ENCODE data around the gene AQP9.
"Not testable (repeated sequence)": the region's sequence is repeated elsewhere in the genome, so short reads cannot be mapped to it uniquely, and the experiment has no call there.

The AQP9 gene

GRCh38 chr15:58138106-58138505 is at the start of gene AQP9:
Gene AQP9, plus strand, starts transcription at chr15:58138381. Its CDS starts 185 bp downstream, at chr15:58138566.
- DNase-seq: no peak

- no peak for DNase-seq
These were observed 42.8 kb upstream of the AQP9 start for GRCh38 chr15:58095415-58095814.

GRCh38 chr15:58096529-58097084 is 41.6 kb upstream of the AQP9 start:
- DNase-seq: no peak

- DNase-seq: no peak
These were observed 34.7 kb upstream of the AQP9 start for GRCh38 chr15:58103482-58103881.

- no peak for DNase-seq
These were observed 30.1 kb upstream of the AQP9 start for GRCh38 chr15:58108117-58108516.

- no peak for DNase-seq
These were observed 28.8 kb upstream of the AQP9 start for GRCh38 chr15:58109419-58109818.

GRCh38 chr15:58110999-58111717 is 27.0 kb upstream of the AQP9 start:
- DNase-seq: no peak

GRCh38 chr15:58111718-58112104 is 26.5 kb upstream of the AQP9 start:
- no peak for DNase-seq

- DNase-seq: not testable (repeated sequence)
These were observed 24.8 kb upstream of the AQP9 start for GRCh38 chr15:58113358-58113757.

- DNase-seq: no peak
These were observed 23.8 kb upstream of the AQP9 start for GRCh38 chr15:58114388-58114787.

GRCh38 chr15:58114812-58115211 is 23.4 kb upstream of the AQP9 start:
- DNase-seq: no peak

GRCh38 chr15:58115692-58116091 is 22.5 kb upstream of the AQP9 start:
- no peak for DNase-seq

- DNase-seq: no peak
These were observed 20.6 kb upstream of the AQP9 start for GRCh38 chr15:58117619-58118018.

GRCh38 chr15:58118272-58118671 is 19.9 kb upstream of the AQP9 start:
- DNase-seq: no peak

- no peak for DNase-seq
These were observed 19.2 kb upstream of the AQP9 start for GRCh38 chr15:58119016-58119415.

- DNase-seq: no peak
These were observed 13.6 kb upstream of the AQP9 start for GRCh38 chr15:58124585-58124984.

- no peak for DNase-seq
These were observed 12.8 kb upstream of the AQP9 start for GRCh38 chr15:58125333-58125732.

GRCh38 chr15:58134886-58135285 is 3.3 kb upstream of the AQP9 start:
- no peak for DNase-seq

- DNase-seq: no peak
These were observed 2.5 kb upstream of the AQP9 start for GRCh38 chr15:58135511-58136174.

- DNase-seq: no peak
These were observed 1.4 kb upstream of the AQP9 start for GRCh38 chr15:58136731-58137130.

- DNase-seq: no peak
These were observed 495 bp upstream of the AQP9 start for GRCh38 chr15:58137686-58138085.

GRCh38 chr15:58139276-58139988 is 1.3 kb downstream of the AQP9 start:
- DNase-seq: no peak

- no peak for DNase-seq
These were observed 1.9 kb downstream of the AQP9 start for GRCh38 chr15:58139989-58140522.

Data from NCI-H146 (cell line).